Muscle layer of colon (tissue), 2 donors: ENCODE data around the gene DNAH9.

ENCODE experiments used
- H3K27ac ChIP-seq: one replicate; pipeline ENCODE4 v1.7.0; 2013; ENCODE audit warnings: low read depth, mild to moderate bottlenecking, low read length, moderate library complexity
- H3K27me3 ChIP-seq, 2 donors: one replicate each; pipeline ENCODE4 v1.7.0; 2013; ENCODE audit warnings: low read length in 2 of 2, mild to moderate bottlenecking in 2 of 2; ENCODE audit not compliant: insufficient read depth in 2 of 2, control insufficient read depth in 1 of 2
- H3K36me3 ChIP-seq: one replicate; pipeline ENCODE4 v1.7.0; 2013; ENCODE audit warnings: mild to moderate bottlenecking, low read length; ENCODE audit not compliant: insufficient read depth
- H3K4me1 ChIP-seq: one replicate; pipeline ENCODE4 v1.7.0; 2013; ENCODE audit warnings: mild to moderate bottlenecking, low read length; ENCODE audit not compliant: insufficient read depth
- H3K4me3 ChIP-seq, 2 donors: one replicate each; pipeline ENCODE4 v1.7.0; 2013; ENCODE audit warnings: low read length in 2 of 2, low read depth in 1 of 2, mild to moderate bottlenecking in 1 of 2, moderate library complexity in 1 of 2
- H3K9ac ChIP-seq: one replicate; pipeline ENCODE4 v1.7.0; 2013; ENCODE audit warnings: low read length
- H3K9me3 ChIP-seq: one replicate; pipeline ENCODE4 v1.7.0; 2013; ENCODE audit warnings: mild to moderate bottlenecking, low read length
- donor health status: abdominal sarcoma.
- donor health status: Adenocarcinoma of cecum.

DNAH9 gene

GRCh38 chr17:11730747-11731146 is 132.5 kb downstream of the DNAH9 start:
- H3K4me3 ChIP-seq = no peak overlapping the region
- H3K27me3 ChIP-seq = no peaks in the 10 kb centered on the region
- no peaks in the 10 kb centered on the region for H3K4me1 ChIP-seq
- no peak overlapping the region for H3K9ac ChIP-seq
- no peaks in the 10 kb centered on the region for H3K36me3 ChIP-seq
- H3K9me3 ChIP-seq = no peaks in the 10 kb centered on the region
- H3K27ac ChIP-seq = no peak overlapping the region

- no peaks in the 10 kb centered on the region for H3K4me1 ChIP-seq
- H3K4me3 ChIP-seq = no peak overlapping the region
- no peaks in the 10 kb centered on the region for H3K36me3 ChIP-seq
- H3K27me3 ChIP-seq = no peaks in the 10 kb centered on the region
- H3K9me3 ChIP-seq = no peaks in the 10 kb centered on the region
- H3K9ac ChIP-seq = no peak overlapping the region
- no peak overlapping the region for H3K27ac ChIP-seq
Measured at GRCh38 chr17:11736613-11737312, 138.5 kb downstream of the DNAH9 start.

- Histone ChIP-seq H3K4me1 (no peaks in the 10 kb centered on the region), H3K4me3 (no peak overlapping the region), H3K9me3 (no peaks in the 10 kb centered on the region), H3K27ac (no peak overlapping the region), H3K9ac (no peak overlapping the region), H3K27me3 (no peaks in the 10 kb centered on the region), H3K36me3 (no peaks in the 10 kb centered on the region)
Measured at GRCh38 chr17:11737313-11737679, 139.0 kb downstream of the DNAH9 start.

GRCh38 chr17:11738151-11738550 is 139.9 kb downstream of the DNAH9 start:
- Histone ChIP-seq H3K9ac (no peak overlapping the region), H3K36me3 (no peaks in the 10 kb centered on the region), H3K9me3 (no peaks in the 10 kb centered on the region), H3K4me1 (no peaks in the 10 kb centered on the region), H3K27ac (no peak overlapping the region), H3K27me3 (no peaks in the 10 kb centered on the region), H3K4me3 (no peak overlapping the region)

- Histone ChIP-seq H3K4me3 (no peak overlapping the region), H3K9me3 (no peaks in the 10 kb centered on the region), H3K9ac (no peak overlapping the region), H3K27me3 (no peaks in the 10 kb centered on the region), H3K36me3 (no peaks in the 10 kb centered on the region), H3K27ac (no peak overlapping the region), H3K4me1 (no peaks in the 10 kb centered on the region)
Measured at GRCh38 chr17:11739351-11739750, 141.1 kb downstream of the DNAH9 start.

GRCh38 chr17:11739848-11740247 is 141.6 kb downstream of the DNAH9 start:
- no peak overlapping the region for H3K9ac ChIP-seq
- H3K9me3 ChIP-seq = no peaks in the 10 kb centered on the region
- no peak overlapping the region for H3K27ac ChIP-seq
- no peaks in the 10 kb centered on the region for H3K4me1 ChIP-seq
- H3K4me3 ChIP-seq = no peak overlapping the region
- H3K27me3 ChIP-seq = no peaks in the 10 kb centered on the region
- no peaks in the 10 kb centered on the region for H3K36me3 ChIP-seq

GRCh38 chr17:11742886-11743285 is 144.6 kb downstream of the DNAH9 start:
- no peaks in the 10 kb centered on the region for H3K27me3 ChIP-seq
- no peaks in the 10 kb centered on the region for H3K9me3 ChIP-seq
- H3K4me1 ChIP-seq = no peaks in the 10 kb centered on the region
- no peak overlapping the region for H3K4me3 ChIP-seq
- H3K27ac ChIP-seq = no peak overlapping the region
- no peak overlapping the region for H3K9ac ChIP-seq
- H3K36me3 ChIP-seq = no peaks in the 10 kb centered on the region

GRCh38 chr17:11744696-11745095 is 146.4 kb downstream of the DNAH9 start:
- Histone ChIP-seq H3K9ac (no peak overlapping the region), H3K27ac (no peak overlapping the region), H3K36me3 (no peaks in the 10 kb centered on the region), H3K27me3 (no peaks in the 10 kb centered on the region), H3K4me1 (no peaks in the 10 kb centered on the region), H3K9me3 (no peaks in the 10 kb centered on the region), H3K4me3 (no peak overlapping the region)

GRCh38 chr17:11747441-11747840 is 149.2 kb downstream of the DNAH9 start:
- H3K27me3 ChIP-seq = no peaks in the 10 kb centered on the region
- H3K36me3 ChIP-seq = no peaks in the 10 kb centered on the region
- H3K9me3 ChIP-seq = no peaks in the 10 kb centered on the region
- H3K4me3 ChIP-seq = no peak overlapping the region
- H3K27ac ChIP-seq = no peak overlapping the region
- H3K9ac ChIP-seq = no peak overlapping the region
- H3K4me1 ChIP-seq = no peaks in the 10 kb centered on the region

- H3K4me1 ChIP-seq = no peaks in the 10 kb centered on the region
- no peak overlapping the region for H3K4me3 ChIP-seq
- no peaks in the 10 kb centered on the region for H3K27me3 ChIP-seq
- no peaks in the 10 kb centered on the region for H3K9me3 ChIP-seq
- no peak overlapping the region for H3K27ac ChIP-seq
- H3K36me3 ChIP-seq = no peaks in the 10 kb centered on the region
- H3K9ac ChIP-seq = no peak overlapping the region
Measured at GRCh38 chr17:11757815-11758214, 159.5 kb downstream of the DNAH9 start.

GRCh38 chr17:11768106-11768505 is 169.8 kb downstream of the DNAH9 start:
- Histone ChIP-seq H3K36me3 (no peaks in the 10 kb centered on the region), H3K27me3 (no peaks in the 10 kb centered on the region), H3K4me3 (no peak overlapping the region), H3K9me3 (no peaks in the 10 kb centered on the region), H3K27ac (no peak overlapping the region), H3K4me1 (no peaks in the 10 kb centered on the region), H3K9ac (no peak overlapping the region)

- Histone ChIP-seq H3K4me1 (no peaks in the 10 kb centered on the region), H3K27ac (no peak overlapping the region), H3K36me3 (no peaks in the 10 kb centered on the region), H3K9ac (no peak overlapping the region), H3K4me3 (no peak overlapping the region), H3K9me3 (no peaks in the 10 kb centered on the region), H3K27me3 (no peaks in the 10 kb centered on the region)
Measured at GRCh38 chr17:11768981-11769380, 170.7 kb downstream of the DNAH9 start.
